Neural progenitor cell (in vitro differentiated cells): ENCODE measurements around the gene FGD6. TPM values are rescaled to one million over a fixed set of nuclear protein-coding genes. Genes with fewer than 3 reads are reported as not detected.
A peak's percentile ranks its signal among the peaks of the same experiment; 100 is the strongest.

Experiments used
- DNase-seq: peaks from one replicate; pipeline ENCODE4 v3.0.0-alpha.2; 2016; ENCODE audit warnings: low spot score
- H2AFZ ChIP-seq: fragments of 200-600 bp; sonication (generic); replicated peaks from 2 replicates; pipeline ENCODE4 v1.6.1; 2016; ENCODE audit warnings: antibody characterized with exemption
- H3F3A ChIP-seq: fragments of 200-600 bp; sonication (generic); 2 replicates; pipeline ENCODE4 v1.6.1; 2016; ENCODE audit warnings: antibody characterized with exemption, low read depth
- H3K27ac ChIP-seq: fragments of 200-600 bp; sonication (generic); 2 replicates; pipeline ENCODE4 v1.5.1; 2016; ENCODE audit warnings: mild to moderate bottlenecking
- H3K27me3 ChIP-seq: fragments of 200-600 bp; sonication (generic); 2 replicates; pipeline ENCODE4 v1.6.1; 2016; ENCODE audit warnings: mild to moderate bottlenecking, moderate library complexity
- H3K36me3 ChIP-seq: fragments of 200-600 bp; sonication (generic); 2 replicates; pipeline ENCODE4 v1.5.1; 2016
- H3K4me1 ChIP-seq: fragments of 200-600 bp; sonication (generic); 2 replicates; pipeline ENCODE4 v1.6.1; 2016; ENCODE audit warnings: mixed run types
- H3K4me2 ChIP-seq: fragments of 200-600 bp; sonication (generic); 2 replicates; pipeline ENCODE4 v1.6.1; 2016
- H3K4me3 ChIP-seq: fragments of 200-600 bp; sonication (generic); 2 replicates; pipeline ENCODE4 v1.5.1; 2016
- H3K79me2 ChIP-seq: fragments of 200-600 bp; sonication (generic); 2 replicates; pipeline ENCODE4 v1.6.1; 2016; ENCODE audit warnings: low read depth
- H3K9ac ChIP-seq: fragments of 200-600 bp; sonication (generic); 2 replicates; pipeline ENCODE4 v1.6.1; 2016
- H3K9me3 ChIP-seq: fragments of 200-600 bp; sonication (generic); 2 replicates; pipeline ENCODE4 v1.5.1; 2016; ENCODE audit warnings: low read depth
- H4K20me1 ChIP-seq: fragments of 200-600 bp; sonication (generic); 2 replicates; pipeline ENCODE4 v1.6.1; 2016; ENCODE audit warnings: low read depth
- H3K27ac Mint-ChIP-seq: 3 replicates; pipeline ENCODE4 v1.8.0; 2021; ENCODE audit warnings: mixed read lengths
- H3K27me3 Mint-ChIP-seq: 2 replicates; pipeline ENCODE4 v1.8.0; 2022; ENCODE audit warnings: low read depth, mild to moderate bottlenecking, inconsistent platforms, moderate library complexity, mixed read lengths; ENCODE audit not compliant: insufficient read depth
- H3K36me3 Mint-ChIP-seq: 3 replicates; pipeline ENCODE4 v1.8.0; 2021; ENCODE audit warnings: mixed read lengths
- H3K4me1 Mint-ChIP-seq: 3 replicates; pipeline ENCODE4 v1.8.0; 2021; ENCODE audit warnings: mixed read lengths
- H3K4me3 Mint-ChIP-seq: 3 replicates; pipeline ENCODE4 v1.8.0; 2021; ENCODE audit warnings: mild to moderate bottlenecking, moderate library complexity, mixed read lengths
- H3K9me3 Mint-ChIP-seq: 3 replicates; pipeline ENCODE4 v1.8.0; 2020; ENCODE audit warnings: mixed read lengths
- EZH2 ChIP-seq: fragments of 200-600 bp; sonication (generic); IDR thresholded peaks from 2 replicates; pipeline ENCODE4 v1.6.1; 2017; ENCODE audit warnings: antibody characterized with exemption, mild to moderate bottlenecking, moderate library complexity
- EZH2phosphoT487 ChIP-seq: fragments of 200-600 bp; sonication (generic); IDR thresholded peaks from 2 replicates; pipeline ENCODE4 v1.6.1; 2017; ENCODE audit warnings: antibody characterized with exemption
- total RNA-seq: library from RNA; depleted of rRNA; stranded (reverse); fragments of >200 nt; gene quantifications from 2 replicates; pipeline ENCODE4 v1.2.3, GENCODE V29; 2015; ENCODE audit warnings: low replicate concordance
- TF ChIP-seq, protein P1 (sequence below): fragments of 200-600 bp; sonication (generic); IDR thresholded peaks from 2 replicates; pipeline ENCODE4 v1.5.1; 2017; ENCODE audit warnings: antibody characterized with exemption, mild to moderate bottlenecking

FGD6 gene
- total RNA-seq, 1 donor from 2014 or later: 32.0 TPM

GRCh38 chr12:95173392-95174251 is 43.6 kb downstream of the FGD6 start:
- Mint-ChIP-seq H3K27me3 (peaks cover 2% of the 10 kb centered on the region), H3K4me3 (no peak overlapping the region), H3K27ac (no peak overlapping the region), H3K9me3 (no peaks in the 10 kb centered on the region), H3K36me3 (peaks cover 12% of the 10 kb centered on the region), H3K4me1 (peaks cover 4% of the 10 kb centered on the region)
- Histone ChIP-seq H3K79me2 (peaks cover 14% of the 10 kb centered on the region), H3K27ac (no peak overlapping the region), H2AFZ (no peak overlapping the region), H3F3A (peaks cover 11% of the 10 kb centered on the region), H3K4me1 (peaks cover 8% of the 10 kb centered on the region), H3K4me2 (no peak overlapping the region), H3K36me3 (peaks cover 3% of the 10 kb centered on the region), H3K9ac (no peak overlapping the region), H4K20me1 (no peaks in the 10 kb centered on the region), H3K9me3 (no peaks in the 10 kb centered on the region), H3K4me3 (no peak overlapping the region), H3K27me3 (no peaks in the 10 kb centered on the region)
- no peak for TF ChIP-seq EZH2
- no peak for DNase-seq

DNA sequence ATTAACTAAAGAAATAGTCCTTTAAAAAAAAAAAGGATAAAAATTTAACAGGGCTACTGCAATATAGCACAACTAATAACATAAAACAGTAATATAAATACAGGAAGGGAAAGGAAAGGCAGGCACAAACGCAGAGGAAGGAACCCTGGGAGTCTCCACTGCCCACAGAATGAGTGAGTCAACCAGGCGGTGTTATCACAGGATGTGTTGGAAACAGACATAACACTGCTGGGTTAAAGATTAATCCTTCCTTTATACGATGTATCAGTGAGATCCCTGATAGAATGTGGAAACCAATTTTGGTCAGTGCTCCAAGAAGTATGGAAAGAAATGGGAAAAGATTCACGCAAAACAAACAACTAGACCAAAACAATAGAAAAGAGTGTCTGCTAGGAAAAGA is 47.9 kb downstream of the FGD6 start:
- Histone ChIP-seq H3K36me3 (peaks cover 7% of the 10 kb centered on the region), H3F3A (peaks cover 7% of the 10 kb centered on the region), H3K4me3 (no peak overlapping the region), H3K27me3 (no peaks in the 10 kb centered on the region), H3K4me1 (peaks cover 13% of the 10 kb centered on the region), H2AFZ (no peak overlapping the region), H3K9ac (no peak overlapping the region), H3K4me2 (peak overlapping the region; percentile 1), H3K9me3 (no peaks in the 10 kb centered on the region), H3K27ac (peak overlapping the region; percentile 15), H4K20me1 (no peaks in the 10 kb centered on the region), H3K79me2 (no peaks in the 10 kb centered on the region)
- H3K36me3 Mint-ChIP-seq: peaks cover 17% of the 10 kb centered on the region
- DNase-seq: peak; percentile 4
- H3K27me3 Mint-ChIP-seq: peaks cover 4% of the 10 kb centered on the region
- H3K4me1 Mint-ChIP-seq: peaks cover 4% of the 10 kb centered on the region
- no peaks in the 10 kb centered on the region for H3K9me3 Mint-ChIP-seq
- no peak for TF ChIP-seq EZH2phosphoT487
- TF ChIP-seq, protein P1, sequence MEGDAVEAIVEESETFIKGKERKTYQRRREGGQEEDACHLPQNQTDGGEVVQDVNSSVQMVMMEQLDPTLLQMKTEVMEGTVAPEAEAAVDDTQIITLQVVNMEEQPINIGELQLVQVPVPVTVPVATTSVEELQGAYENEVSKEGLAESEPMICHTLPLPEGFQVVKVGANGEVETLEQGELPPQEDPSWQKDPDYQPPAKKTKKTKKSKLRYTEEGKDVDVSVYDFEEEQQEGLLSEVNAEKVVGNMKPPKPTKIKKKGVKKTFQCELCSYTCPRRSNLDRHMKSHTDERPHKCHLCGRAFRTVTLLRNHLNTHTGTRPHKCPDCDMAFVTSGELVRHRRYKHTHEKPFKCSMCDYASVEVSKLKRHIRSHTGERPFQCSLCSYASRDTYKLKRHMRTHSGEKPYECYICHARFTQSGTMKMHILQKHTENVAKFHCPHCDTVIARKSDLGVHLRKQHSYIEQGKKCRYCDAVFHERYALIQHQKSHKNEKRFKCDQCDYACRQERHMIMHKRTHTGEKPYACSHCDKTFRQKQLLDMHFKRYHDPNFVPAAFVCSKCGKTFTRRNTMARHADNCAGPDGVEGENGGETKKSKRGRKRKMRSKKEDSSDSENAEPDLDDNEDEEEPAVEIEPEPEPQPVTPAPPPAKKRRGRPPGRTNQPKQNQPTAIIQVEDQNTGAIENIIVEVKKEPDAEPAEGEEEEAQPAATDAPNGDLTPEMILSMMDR: no peak
- TF ChIP-seq EZH2: no peak
- H3K27ac Mint-ChIP-seq: no peak overlapping the region
- H3K4me3 Mint-ChIP-seq: no peak overlapping the region

GRCh38 chr12:95168746-95169145 is 48.5 kb downstream of the FGD6 start:
- no peak for TF ChIP-seq EZH2
- TF ChIP-seq, protein P1: no peak
- TF ChIP-seq EZH2phosphoT487: no peak
- Histone ChIP-seq H3K36me3 (peaks cover 7% of the 10 kb centered on the region), H3F3A (peaks cover 7% of the 10 kb centered on the region), H3K9me3 (no peaks in the 10 kb centered on the region), H3K27ac (peak overlapping the region; percentile 15), H3K4me1 (peaks cover 13% of the 10 kb centered on the region), H3K4me3 (no peak overlapping the region), H4K20me1 (no peaks in the 10 kb centered on the region), H2AFZ (no peak overlapping the region), H3K4me2 (peak overlapping the region; percentile 1), H3K27me3 (no peaks in the 10 kb centered on the region), H3K79me2 (no peaks in the 10 kb centered on the region), H3K9ac (no peak overlapping the region)
- Mint-ChIP-seq H3K27me3 (peaks cover 2% of the 10 kb centered on the region), H3K36me3 (peaks cover 17% of the 10 kb centered on the region), H3K27ac (no peak overlapping the region), H3K4me1 (peaks cover 6% of the 10 kb centered on the region), H3K4me3 (no peak overlapping the region), H3K9me3 (no peaks in the 10 kb centered on the region)
- peak; percentile 70 for DNase-seq

DNA sequence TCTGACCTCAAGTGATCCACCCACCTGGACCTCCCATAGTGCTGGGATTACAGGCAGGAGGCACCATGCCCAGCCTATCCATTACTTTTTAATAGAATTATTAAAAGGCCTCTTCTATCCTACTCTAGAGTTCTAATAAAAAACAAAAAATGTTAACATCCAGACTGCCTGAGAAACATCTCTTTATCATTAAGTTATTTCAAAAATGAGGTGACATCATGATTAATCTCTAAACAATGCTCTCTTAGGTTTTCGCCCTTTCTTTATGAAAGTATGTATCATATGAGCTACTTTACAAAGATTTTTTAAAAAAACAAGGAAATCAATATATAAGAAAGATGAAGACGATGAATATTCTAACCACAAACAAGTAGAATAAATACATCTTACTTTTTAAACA is 52.6 kb downstream of the FGD6 start:
- Histone ChIP-seq H3K79me2 (no peaks in the 10 kb centered on the region), H3K9ac (no peak overlapping the region), H3K27me3 (no peaks in the 10 kb centered on the region), H3K36me3 (peaks cover 4% of the 10 kb centered on the region), H3K4me2 (no peak overlapping the region), H3K27ac (no peak overlapping the region), H4K20me1 (no peaks in the 10 kb centered on the region), H3K9me3 (no peaks in the 10 kb centered on the region), H3K4me1 (peaks cover 13% of the 10 kb centered on the region), H3K4me3 (no peak overlapping the region), H2AFZ (no peak overlapping the region), H3F3A (peaks cover under 1% of the 10 kb centered on the region)
- DNase-seq: no peak
- Mint-ChIP-seq H3K27ac (no peak overlapping the region), H3K36me3 (peaks cover 10% of the 10 kb centered on the region), H3K9me3 (no peaks in the 10 kb centered on the region), H3K27me3 (peaks cover 4% of the 10 kb centered on the region), H3K4me3 (no peak overlapping the region), H3K4me1 (peaks cover 6% of the 10 kb centered on the region)
- TF ChIP-seq, protein P1: no peak
- TF ChIP-seq EZH2phosphoT487 (no peak), EZH2 (no peak)
